ENCODE measurements around the gene GFI1B.

Gene GFI1B

GRCh38 chr9:132998831-132999635, 20.5 kb downstream of the GFI1B start:
- no peak for DNase-seq (ENCODE audit: extremely low read depth, low read depth)
- TF ChIP-seq, protein P1, sequence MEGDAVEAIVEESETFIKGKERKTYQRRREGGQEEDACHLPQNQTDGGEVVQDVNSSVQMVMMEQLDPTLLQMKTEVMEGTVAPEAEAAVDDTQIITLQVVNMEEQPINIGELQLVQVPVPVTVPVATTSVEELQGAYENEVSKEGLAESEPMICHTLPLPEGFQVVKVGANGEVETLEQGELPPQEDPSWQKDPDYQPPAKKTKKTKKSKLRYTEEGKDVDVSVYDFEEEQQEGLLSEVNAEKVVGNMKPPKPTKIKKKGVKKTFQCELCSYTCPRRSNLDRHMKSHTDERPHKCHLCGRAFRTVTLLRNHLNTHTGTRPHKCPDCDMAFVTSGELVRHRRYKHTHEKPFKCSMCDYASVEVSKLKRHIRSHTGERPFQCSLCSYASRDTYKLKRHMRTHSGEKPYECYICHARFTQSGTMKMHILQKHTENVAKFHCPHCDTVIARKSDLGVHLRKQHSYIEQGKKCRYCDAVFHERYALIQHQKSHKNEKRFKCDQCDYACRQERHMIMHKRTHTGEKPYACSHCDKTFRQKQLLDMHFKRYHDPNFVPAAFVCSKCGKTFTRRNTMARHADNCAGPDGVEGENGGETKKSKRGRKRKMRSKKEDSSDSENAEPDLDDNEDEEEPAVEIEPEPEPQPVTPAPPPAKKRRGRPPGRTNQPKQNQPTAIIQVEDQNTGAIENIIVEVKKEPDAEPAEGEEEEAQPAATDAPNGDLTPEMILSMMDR (IDR thresholded peaks at IDR 0.05; ENCODE audit: low read depth, low read length) = no peak

DNA sequence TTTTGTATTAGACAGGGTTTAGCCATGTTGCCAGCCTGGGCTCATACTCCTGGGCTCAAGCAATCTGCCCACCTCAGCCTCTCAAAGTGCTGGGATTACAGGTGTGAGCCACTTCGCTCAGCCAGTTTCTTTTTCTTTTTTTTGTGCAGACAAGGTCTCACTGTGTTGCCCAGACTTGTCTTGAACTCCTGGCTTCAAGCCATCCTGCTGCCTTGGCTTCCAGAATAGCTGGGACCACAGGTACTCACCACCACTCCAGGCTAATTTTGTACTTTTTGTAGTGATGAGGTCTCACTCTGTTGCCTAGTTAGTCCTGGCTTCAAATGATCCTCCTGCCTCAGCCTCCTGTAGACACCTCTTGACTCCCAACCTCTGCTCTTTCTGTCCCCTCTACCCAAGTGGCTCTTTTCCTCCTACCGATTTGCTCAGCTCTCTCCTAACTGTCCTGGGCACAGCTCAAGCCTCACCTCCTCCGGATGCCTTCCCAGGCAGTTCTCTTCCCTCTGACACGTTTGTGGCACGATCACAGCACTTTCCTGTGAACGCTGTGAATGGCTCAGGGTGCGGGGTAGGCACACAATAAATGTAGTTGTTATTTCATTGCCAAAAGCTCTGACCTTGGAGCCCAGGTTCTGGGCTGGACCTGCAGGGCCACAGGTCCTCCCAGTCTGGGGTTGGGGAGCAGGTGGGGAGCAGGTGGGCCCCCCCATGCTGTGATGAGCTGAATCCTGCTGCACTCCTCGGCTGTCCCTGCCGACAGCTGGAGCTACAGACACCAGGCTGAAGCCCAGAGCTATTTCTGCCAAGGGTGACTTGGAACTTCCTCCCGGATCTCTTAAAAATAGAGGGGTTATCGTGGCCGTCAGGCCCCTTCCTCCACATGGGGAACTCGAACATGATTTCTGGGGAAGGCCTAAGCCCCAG, 23.9 kb downstream of the GFI1B start:
- TF ChIP-seq, protein P1 (IDR thresholded peaks at IDR 0.05; ENCODE audit: low read depth, low read length) = no peak
- DNase-seq (ENCODE audit: extremely low read depth, low read depth) = no peak

GRCh38 chr9:133003071-133003461, 24.6 kb downstream of the GFI1B start:
- TF ChIP-seq, protein P1 (IDR thresholded peaks at IDR 0.05; ENCODE audit: low read depth, low read length) = no peak
- DNase-seq (ENCODE audit: extremely low read depth, low read depth) = no peak

- DNase-seq (ENCODE audit: extremely low read depth, low read depth) = no peak
- TF ChIP-seq, protein P1 (IDR thresholded peaks at IDR 0.05; ENCODE audit: low read depth, low read length) = no peak
Observed at GRCh38 chr9:133003671-133004090, 25.2 kb downstream of the GFI1B start.

GRCh38 chr9:133004091-133004998, 25.9 kb downstream of the GFI1B start:
- no peak for DNase-seq (ENCODE audit: extremely low read depth, low read depth)
- TF ChIP-seq, protein P1 (IDR thresholded peaks at IDR 0.05; ENCODE audit: low read depth, low read length) = no peak

DNA sequence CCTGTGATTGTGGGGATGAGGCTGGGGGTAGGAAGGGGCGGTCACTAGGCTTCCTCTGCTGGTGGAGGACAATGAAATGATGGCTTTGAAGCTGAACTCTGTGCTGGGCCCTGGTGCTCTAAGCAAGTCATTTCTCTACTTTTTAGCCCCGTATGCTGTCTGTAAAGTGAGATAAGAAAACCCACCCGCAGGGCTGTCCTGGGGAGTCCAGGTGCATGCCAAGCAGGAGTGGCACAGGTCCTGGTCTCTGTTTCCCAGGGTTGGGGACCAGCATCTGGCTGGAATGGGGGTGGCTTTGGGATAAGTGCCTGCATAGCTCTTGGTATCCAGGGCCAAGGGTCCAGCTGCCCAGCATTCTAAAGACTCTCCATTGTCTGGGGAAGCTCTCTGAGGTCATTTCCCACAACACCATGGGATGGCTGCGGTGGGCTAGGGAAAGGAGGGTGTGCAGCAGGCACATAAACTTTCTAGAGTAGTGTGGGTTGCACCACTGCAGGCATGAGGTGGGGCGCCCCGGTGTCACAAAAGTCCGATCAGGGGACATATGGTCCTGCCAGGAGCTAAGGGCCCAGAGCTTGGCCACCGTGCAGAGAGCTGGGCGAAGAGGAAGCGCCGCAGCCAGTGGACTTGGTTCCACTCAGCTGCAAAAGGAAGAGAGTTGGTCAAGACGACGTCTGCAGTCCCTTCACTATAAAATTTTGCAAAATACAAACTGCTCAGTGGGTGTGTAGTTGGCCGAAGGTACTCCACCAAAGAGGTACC, 26.7 kb downstream of the GFI1B start:
- no peak for DNase-seq (ENCODE audit: extremely low read depth, low read depth)
- TF ChIP-seq, protein P1 (IDR thresholded peaks at IDR 0.05; ENCODE audit: low read depth, low read length) = no peak
